ENCODE data around the gene NRAP. TPM values are rescaled to one million over a fixed set of nuclear protein-coding genes. Genes with fewer than 3 reads are reported as not detected.
A peak's percentile ranks its signal among the peaks of the same experiment; 100 is the strongest.

Gene NRAP
- total RNA-seq, 1 donor from 2014 or later, result not detected

DNA sequence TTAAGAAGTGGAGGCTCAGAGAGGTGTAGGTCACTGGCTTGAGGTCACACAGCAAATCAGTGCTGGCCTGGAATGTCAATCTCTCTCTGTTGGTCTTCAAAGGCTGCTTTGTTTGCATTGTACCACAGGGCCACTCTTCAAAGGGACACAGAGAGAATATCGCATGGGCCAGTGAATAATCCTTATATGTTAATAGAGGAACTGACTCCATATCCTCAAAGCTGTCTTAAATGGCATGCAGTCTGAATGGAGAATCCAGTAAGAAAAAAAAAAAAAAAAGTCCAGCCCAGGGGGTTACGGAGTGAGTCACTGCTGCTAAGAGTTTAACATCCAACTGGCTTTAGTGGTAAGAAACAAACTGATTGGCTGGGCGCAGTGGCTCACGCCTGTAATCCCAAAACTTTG lies 54.1 kb downstream of the NRAP start:
- peak in 1 of 2 donors; percentile 18 for DNase-seq (ENCODE audit: low read depth in 2 of 2)

DNA sequence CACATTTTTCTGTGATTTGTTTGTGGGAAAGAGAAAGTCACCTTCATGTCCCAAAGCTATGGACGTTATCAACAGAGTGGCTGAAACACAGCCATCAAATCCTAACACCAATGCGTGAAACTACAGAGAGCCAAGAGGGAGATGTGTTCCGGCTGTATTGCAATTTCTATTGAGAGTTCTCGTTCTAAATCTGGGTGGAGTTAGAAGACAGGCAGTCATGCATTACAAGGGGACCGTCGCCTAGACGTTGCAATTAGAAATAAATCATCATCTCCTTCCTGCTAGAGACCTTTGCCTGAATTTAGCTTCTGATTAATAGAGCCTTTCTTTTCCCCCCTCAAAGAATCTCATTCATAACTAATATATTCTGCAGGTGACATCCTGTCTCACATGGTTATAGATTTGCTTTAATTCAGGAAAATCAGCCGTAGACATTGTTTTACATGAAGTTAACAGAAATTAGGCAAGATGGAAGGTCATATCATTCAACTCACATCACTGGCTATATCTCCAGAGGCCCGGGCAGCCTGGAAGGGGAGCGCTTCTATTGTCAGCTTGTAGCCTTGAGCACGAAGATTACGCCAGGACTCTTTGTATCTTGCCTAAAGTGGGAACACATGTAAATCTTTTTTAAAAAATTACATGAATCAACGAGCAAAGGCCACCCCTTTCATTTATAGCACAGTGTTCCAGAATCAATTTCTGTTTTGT lies 58.4 kb downstream of the NRAP start:
- DNase-seq (ENCODE audit: low read depth in 2 of 2), result no peak

DNA sequence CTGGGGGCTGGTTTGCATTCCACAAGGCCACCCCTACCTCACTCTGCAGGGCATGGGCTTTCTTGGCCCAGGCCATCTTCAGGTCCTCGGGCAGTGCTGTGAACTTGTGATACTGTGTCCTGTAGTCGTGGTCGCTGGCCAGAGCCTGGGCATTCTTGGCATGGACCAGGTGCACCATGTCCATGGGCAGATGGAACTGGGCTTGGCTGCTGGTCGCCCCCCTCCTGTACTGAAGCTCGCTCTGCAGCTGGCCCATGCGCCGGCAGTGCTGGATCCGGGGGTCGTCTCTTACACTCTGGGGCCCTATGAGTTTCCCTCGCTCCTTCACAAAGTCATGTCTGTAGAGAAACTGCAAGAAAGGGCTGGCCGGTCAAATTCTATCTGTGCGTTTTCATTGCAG lies 59.3 kb downstream of the NRAP start:
- DNase-seq (ENCODE audit: low read depth in 2 of 2), result no peak

DNA sequence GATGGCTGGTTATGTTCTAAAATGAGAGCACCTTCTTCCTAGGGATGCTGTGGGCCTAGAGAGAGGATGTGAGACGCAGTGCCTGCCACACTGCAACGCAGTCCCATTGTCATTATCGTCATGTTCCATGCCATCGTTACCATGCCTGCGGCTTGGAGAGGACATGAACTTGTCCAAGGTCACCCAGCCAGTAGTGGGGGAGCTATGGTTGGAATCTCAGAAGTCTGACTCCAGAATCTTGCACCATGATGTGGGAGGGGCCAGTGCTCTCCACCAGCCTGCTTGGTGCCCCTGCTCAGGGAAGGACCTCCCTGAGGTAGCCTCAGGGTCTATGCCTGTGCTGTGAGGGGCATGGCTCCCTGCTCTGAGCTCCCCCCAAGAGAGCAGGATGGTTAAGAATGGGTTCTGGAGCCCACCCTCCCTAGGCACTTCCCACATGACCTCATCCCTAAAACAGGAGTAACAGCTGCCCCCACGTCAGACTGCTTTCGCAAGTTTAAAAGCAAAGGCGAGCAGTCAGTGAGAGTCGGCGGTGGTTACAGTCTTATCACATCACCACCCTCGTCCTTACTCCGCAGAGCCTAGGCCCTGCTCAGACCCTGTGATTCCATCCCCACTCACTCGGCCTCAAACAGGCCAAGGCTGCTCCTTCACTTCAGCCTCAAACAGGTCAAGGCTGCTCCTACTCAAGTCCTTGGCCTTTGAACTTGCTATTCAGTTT lies 60.6 kb downstream of the NRAP start:
- no peak for DNase-seq (ENCODE audit: low read depth in 2 of 2)

DNA sequence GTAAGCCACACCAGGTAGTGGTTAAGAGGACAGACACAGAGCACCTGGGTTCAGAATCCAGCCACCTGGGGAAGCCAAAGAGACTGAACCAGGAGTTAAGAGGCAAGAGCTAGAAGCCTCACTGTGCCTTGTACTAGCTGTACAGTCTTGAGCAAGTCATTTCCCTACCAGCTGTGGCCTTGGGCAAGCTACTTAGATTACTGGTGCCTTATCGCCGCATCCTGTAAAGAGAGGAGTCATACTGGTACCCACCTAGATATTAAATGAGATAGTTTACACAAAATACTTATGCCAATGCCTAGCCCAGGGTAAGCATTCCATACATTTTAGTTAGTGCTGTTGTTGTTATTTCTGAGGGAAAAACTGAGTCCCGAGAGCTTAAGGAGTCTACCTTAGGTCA lies 63.3 kb downstream of the NRAP start:
- DNase-seq (ENCODE audit: low read depth in 2 of 2), result no peak

DNA sequence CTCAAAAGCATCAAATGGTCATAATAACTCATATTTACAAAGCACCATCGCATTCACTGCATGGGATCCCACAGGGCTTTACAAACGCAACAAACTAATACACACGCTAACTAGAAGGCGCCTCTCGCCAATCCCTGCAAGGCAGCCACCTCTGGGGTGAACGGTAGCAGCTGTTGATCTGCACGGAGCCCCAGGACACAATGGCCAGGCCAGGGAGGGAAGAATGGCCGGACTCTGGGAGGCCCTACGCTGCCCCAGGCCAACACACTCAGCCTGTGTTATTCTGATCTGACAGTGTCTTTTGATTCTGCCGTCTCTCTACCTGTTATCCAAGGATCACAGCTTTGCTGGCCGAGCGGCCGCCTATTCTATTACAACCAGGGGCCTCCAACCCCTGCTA lies 69.2 kb downstream of the NRAP start:
- DNase-seq (ENCODE audit: low read depth in 2 of 2), result no peak

DNA sequence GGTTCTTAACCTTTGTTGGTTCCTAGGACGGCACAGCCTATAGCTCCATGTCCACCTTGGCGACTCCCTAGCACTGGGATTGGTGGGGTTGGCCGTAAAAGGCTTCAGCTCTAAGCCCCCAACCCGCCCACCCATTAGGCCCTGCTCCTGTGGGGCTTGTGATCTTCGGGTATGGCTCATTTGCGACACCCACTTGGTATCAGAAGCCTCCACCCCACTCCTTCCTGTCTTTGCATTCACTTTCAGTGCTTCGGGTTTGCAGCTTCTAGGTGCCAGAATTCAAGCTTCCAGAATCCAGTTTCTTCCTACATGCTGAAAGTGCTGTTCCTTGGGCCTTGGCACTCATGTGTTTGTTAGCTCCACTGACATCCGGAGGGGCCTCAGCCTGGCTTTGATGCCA lies 71.5 kb downstream of the NRAP start:
- no peak for DNase-seq (ENCODE audit: low read depth in 2 of 2)

DNA sequence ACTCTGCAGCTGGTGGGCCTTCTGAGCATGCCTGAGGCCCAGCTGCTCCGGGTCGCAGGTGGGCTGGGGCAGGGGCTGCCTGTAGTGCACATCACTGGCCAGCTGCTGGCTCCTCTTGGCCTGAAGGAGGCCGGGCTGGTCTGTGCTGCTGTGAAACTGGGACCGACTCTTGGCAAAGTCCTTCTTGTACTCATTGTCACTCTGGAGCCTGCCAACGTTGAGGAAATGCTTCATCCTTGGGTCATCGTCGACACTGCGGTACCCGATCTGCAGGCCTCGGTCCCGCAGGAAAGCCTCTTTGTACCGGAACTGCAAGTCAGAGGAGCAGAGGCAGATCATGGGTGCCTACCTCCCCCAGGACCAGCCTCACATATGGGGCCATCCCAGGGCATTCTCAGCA lies 73.3 kb downstream of the NRAP start:
- DNase-seq (ENCODE audit: low read depth in 2 of 2), result no peak

DNA sequence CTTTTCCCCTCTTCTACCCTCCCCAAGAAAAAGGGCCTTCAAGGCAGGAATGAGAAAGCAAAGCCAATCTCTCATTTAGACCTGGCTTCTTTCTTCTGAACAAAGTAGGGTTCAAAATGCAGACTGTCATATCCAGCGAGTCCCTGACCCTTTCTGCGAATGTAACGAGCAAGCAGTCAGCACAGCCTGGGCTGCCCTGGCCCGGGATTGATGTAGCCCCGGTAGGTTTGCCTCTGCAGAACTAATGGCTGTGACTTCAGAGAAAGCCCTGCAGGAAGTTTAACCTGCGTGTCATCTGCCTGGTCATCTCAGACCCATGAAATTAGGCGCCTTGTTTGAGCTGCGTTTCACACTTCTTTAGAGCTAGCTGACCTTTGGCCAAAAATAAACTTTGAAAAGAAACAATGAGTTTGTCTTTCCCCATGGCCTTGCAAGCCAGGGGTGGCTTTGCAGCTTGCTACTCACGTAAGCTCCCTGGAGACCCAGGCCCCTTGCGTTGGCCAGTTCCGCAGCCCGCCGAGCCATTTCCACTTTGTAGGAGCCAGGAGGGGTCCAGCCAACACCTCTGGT lies 74.6 kb downstream of the NRAP start:
- no peak for DNase-seq (ENCODE audit: low read depth in 2 of 2)

DNA sequence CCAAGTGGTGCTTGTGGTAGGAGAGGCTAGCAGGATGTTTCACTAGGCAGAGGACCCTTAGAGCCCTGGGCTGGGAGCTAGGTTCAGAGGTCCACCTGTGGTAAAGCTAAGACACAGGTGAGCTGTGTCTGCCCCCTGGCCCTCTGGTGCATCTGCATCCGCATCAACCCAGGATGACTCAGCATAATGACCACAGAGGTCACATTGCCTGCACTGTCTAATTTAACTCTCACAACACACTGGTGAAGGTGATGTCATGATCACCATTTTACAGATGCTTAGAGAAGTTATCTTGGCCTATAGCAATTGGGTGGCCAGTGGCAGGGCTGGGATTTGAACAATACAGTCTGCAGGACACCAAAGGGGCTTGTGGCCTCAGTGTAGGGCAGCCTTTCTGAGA lies 77.9 kb downstream of the NRAP start:
- DNase-seq (ENCODE audit: low read depth in 2 of 2), result no peak

DNA sequence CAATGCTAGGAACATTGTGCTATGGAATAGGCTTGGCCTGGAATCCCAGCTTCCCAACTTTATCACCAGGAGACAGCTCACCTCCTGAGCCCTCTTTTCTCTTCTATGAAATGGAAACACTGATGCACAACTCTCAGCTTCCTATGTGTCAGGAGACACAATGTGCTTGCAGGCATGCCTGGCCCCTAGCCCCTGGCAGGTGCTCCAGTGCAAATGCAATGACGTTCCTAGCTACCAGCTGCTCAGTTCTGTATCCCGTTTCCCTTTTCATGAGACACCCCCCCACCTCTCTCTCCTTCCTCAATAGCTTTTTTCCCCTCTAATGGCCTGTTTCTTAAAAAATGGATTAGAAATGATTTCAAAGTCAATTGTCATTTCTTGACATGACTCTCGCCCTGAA lies 80.3 kb downstream of the NRAP start:
- peak in 1 of 2 donors; percentile 1 for DNase-seq (ENCODE audit: low read depth in 2 of 2)

DNA sequence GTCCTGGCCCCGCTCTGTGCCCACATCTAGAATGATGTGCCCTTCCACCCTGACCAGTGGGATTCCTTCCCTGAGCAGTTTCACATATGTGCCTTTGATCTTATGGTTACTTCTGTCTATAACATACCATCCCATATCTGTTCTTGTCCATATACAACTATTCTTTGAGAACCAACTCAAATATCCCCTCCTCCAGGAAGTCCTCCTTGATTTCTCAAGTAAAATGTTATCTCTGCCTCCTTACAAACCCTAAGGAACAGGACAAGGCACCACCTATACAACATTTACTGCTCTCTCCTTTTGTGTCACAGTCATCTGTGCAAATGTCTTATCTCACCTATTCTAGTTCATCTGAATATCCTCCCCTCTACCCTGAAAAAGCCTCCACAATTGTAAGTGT lies 82.7 kb downstream of the NRAP start:
- DNase-seq (ENCODE audit: low read depth in 2 of 2), result no peak

DNA sequence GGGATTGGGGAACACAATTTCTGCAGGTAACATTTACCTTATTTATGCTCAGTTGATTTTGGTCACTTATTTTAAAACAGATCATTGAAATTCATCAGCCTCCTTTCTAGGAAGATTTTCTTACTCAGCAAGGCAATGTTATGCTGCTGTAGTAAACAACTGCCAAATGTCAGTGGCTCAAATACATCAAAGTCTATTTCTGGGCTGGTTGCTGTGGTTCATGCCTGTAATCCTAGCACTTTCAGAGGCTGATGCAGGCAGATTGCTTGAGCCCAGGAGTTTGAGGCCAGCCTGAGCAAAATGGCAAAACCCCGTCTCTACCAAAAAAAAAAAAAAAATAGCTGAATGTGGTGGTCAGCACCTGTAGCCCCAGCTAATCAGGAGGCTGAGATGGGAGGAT lies 85.1 kb downstream of the NRAP start:
- DNase-seq (ENCODE audit: low read depth in 2 of 2), result no peak

DNA sequence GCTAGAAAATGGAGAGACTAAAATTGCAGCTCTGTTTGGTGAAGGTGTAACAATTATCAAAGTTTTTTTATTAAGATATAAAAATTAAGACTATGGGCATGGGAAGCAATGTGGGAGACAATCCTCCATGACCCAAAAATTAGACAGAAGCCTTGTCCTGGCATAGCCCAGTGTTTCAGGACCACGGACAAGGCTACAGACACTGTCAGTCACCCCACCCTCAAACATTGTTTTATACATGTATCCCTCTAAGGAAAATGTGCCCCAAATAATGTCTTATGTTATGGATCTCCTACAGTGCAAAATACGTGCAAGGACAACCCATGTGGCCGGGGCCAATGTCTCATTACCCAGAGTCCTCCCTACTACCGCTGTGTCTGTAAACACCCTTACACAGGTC lies 87.0 kb downstream of the NRAP start:
- DNase-seq (ENCODE audit: low read depth in 2 of 2), result peak; percentile 37 to 53

DNA sequence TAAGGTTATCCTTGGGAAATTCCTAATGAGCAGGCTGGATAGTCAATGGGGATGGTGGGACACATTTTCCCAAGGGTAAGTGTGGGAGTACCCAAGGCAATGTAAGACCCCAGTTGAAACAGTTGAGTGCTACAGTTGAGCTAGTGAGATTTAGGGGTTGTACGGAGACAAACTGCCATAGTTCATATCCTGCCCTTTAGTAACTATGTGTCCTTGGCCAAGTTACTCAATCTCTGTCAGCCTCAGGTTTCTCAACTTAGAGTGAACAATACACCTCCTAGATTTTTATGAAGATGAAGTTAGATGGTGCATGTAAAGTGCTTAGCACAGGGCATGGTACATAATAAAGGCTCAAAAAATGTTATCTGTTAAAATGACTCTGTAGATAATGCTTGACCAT lies 90.5 kb downstream of the NRAP start:
- DNase-seq (ENCODE audit: low read depth in 2 of 2), result no peak

DNA sequence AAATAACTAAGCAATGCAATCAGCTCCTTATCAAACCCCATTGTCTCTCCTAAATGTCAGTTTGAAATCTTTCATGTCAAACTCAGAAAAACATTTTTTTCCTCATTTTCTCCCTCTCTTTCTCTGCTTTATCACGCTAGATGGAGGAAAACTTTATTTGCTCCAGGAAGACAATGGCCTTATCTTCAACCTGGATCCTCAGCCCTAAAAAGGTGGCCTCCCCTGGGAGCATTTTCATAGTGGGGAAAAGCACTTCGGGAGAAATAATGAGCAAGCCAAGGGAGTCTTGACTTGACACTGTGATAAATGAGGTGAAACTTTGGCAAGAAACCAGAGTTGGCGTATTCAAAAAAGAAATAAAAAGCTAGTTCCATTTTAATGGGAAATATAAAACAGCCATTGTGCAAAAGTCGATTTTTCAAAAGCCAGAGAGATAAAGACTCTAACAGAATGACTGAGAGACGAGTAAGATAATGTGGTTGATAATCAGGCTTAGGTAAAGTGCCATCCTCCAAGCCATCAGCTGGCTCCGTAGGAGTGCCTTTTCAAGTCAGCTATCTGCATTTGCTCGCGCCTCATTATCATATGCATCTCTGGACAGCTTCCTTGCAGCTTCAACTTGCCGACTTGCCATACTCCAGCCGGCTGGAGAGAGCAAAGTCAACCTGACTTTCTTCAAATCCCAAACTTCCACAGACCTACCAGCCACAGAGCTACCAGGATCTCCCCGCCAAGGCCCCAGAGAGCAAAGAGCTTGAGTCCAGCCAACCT lies 91.1 kb downstream of the NRAP start:
- DNase-seq (ENCODE audit: low read depth in 2 of 2), result no peak

DNA sequence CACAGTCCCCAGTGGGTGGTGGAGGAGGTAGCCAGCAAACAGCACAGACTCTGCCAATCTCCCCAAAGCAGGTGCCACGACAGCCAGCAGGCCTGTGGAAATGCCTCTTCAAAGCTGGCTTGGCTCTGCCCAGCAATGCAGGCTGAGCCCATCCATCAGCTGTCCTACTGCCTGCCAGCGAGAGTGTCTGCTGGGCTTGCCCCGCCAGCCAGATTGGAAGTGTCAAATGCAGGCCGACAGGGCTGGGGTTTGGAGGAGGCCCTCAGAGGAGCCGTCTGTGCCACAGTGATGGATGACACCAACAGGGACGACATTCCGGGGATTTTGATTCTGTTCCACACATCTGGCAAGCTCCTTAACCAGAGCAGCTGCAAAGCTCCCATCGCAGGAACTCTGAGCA lies 94.3 kb downstream of the NRAP start:
- DNase-seq (ENCODE audit: low read depth in 2 of 2), result no peak

DNA sequence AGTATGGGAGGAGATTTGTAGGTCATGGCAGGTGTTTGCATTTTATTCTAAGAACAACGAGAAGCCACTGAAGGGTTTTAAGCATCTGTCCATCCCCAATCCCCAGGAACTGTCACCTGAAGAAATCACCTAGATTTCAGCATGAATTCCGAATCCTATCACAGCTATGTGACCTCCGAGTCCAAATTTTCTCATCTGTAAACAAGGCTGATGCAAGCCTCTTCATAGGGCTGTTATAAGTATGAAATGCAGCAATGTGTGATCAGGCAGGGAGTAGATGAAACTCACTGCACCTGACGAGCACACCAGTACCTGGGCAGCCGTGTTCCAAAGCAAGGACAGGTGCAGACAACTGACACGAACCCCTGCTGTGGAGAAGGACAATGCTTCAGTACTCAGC lies 97.0 kb downstream of the NRAP start:
- DNase-seq (ENCODE audit: low read depth in 2 of 2), result no peak

DNA sequence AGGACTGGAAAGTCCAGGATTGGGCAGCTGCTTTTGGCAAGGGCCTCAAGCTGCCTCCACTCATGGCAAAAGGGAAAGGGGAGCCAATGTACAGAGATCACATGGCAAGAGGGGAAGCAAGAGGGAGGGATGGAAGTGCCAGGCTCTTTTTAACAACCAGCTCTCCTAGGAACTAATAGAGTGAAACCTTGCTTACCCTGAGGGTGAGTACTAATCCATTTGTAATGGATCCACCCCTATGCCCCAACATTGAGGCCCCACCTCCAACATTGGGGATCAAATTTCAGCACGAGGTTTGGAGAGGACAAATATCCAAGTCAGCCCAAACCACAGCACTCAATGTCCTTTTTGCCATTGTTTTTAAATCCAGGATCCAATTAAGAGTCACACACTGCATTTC lies 98.5 kb downstream of the NRAP start:
- DNase-seq (ENCODE audit: low read depth in 2 of 2), result no peak

DNA sequence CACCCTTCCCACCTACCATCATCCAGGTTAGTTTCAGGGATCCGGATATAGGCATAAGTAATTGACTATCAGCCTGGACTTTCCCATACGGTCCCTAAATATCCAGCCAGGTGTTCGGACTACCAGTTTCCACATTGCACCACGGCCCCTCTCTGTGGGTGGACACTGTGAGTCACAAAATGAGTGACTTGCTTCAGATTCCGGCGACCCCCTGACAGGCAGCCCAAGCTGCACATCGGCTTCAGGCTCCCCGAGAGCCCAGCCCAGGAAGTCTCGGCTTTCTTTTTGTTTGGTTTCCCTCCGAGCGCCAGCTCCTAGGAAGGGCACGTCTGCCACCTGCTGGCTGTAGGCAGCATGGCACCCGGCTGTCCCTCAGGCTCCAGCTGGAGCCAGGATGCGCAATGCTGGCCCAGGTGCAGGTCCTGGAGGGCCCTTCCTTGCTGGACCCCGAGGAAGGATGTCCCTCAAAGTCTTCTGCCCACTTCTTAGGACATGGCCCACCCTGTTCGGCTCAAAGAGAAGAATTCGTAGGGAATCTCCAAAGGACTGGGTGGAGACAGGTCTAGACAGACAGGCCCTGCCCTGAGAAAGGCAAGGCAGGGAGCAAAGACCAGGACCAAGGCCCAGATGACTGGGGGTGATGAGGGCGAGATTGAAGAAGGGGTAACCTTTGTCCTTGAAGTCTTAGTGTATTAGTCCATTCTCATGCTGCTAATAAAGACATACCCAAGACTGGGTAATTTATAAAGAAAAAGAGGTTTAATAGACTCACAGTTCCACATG lies 100.3 kb downstream of the NRAP start:
- peak; percentile 74 to 77 for DNase-seq (ENCODE audit: low read depth in 2 of 2)

DNA sequence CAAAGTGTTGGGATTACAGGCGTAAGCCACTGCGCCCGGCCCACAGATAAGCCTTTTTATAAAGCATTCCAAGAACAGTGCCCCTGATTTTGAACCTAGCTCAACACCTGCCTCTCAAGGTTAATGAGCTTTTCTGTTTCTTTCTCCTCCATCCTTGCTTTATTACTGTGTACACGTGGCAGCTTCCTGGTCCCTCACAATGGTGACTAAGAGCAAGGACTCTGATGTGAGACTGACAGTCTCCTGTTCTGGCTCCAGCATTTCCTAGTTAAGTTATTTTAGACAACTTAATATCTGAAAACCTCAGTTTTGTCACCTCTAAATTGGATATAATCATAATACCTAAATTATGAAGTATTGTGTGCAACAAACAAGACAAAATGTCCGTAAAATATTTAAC lies 101.1 kb downstream of the NRAP start:
- peak in 1 of 2 donors; percentile 8 for DNase-seq (ENCODE audit: low read depth in 2 of 2)

DNA sequence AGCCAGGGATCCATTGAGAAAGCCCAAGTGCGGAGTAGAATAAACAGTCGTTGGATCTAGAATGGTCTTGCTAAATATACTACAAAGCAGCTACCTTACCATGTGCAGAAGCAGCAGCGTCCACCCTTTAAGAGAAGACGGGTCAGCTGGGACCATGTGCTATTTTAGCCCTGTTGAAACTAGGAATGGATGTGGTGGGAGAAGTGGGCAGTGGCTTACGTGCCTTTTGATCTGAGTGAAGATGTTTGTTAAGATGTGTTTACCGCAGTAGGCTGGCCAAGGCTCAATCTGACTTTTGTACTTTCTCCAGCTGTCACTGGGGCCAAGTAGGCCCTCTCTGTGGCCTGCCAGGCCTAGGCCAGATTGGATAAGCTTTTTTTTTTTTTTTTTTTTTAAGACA lies 101.8 kb downstream of the NRAP start:
- no peak for DNase-seq (ENCODE audit: low read depth in 2 of 2)

Data from lung microvascular endothelial cell (primary cell).